Midbrain (tissue), 1 donor: ENCODE results near the gene CLDN9.

Source experiments
- DNase-seq: peaks from one replicate; lab custom pipeline; 2025; lab: John Stamatoyannopoulos, UW

Gene CLDN9

GRCh38 chr16:3056336-3057180, 43.8 kb downstream of the CLDN9 start:
- no peak for DNase-seq

GRCh38 chr16:3057181-3058138, 44.7 kb downstream of the CLDN9 start:
- no peak for DNase-seq

- DNase-seq: peak; percentile 31
These were observed 45.7 kb downstream of the CLDN9 start for GRCh38 chr16:3058139-3059030.

GRCh38 chr16:3059041-3059722, 46.5 kb downstream of the CLDN9 start:
- peak; percentile 84 for DNase-seq

- no peak for DNase-seq
These were observed 47.1 kb downstream of the CLDN9 start for GRCh38 chr16:3059723-3060242.

- DNase-seq: no peak
These were observed 47.8 kb downstream of the CLDN9 start for GRCh38 chr16:3060339-3061127.

- no peak for DNase-seq
These were observed 49.8 kb downstream of the CLDN9 start for GRCh38 chr16:3062553-3062952.

GRCh38 chr16:3063625-3064386, 51.1 kb downstream of the CLDN9 start:
- DNase-seq: no peak
